ENCODE data around the gene OR5K2. TPM values are rescaled to one million over a fixed set of nuclear protein-coding genes. Genes with fewer than 3 reads are reported as not detected.

Gene OR5K2
- total RNA-seq, 4 donors from 2014 or later: not detected

- DNase-seq (ENCODE audit: extremely low spot score): no peak
- intact Hi-C loops (cut with DNase I): no loop called here
- Histone ChIP-seq H3K27me3 (no peaks in the 10 kb centered on the region), H3K36me3 (no peaks in the 10 kb centered on the region), H3K4me3 (no peak overlapping the region), H3K27ac (replicated peaks in 1 of 4) (no peak overlapping the region), H3K9me3 (no peaks in the 10 kb centered on the region), H3K4me1 (no peaks in the 10 kb centered on the region)
- 88% methylated on average over 1 of the region's 1 CpG for WGBS
- TF ChIP-seq POLR2AphosphoS5 (IDR thresholded peaks at IDR 0.05) (no peak), EP300 (IDR thresholded peaks at IDR 0.05) (no peak), CTCF (IDR thresholded peaks at IDR 0.05) (no peak), POLR2A (IDR thresholded peaks at IDR 0.05; ENCODE audit: low read depth) (no peak)
Observed at GRCh38 chr3:98534734-98535133, 37.3 kb downstream of the OR5K2 start.

- no peak for DNase-seq (ENCODE audit: extremely low spot score)
- no peaks in the 10 kb centered on the region for H3K36me3 ChIP-seq
- no peak for TF ChIP-seq POLR2A (IDR thresholded peaks at IDR 0.05; ENCODE audit: low read depth)
- H3K4me1 ChIP-seq: no peaks in the 10 kb centered on the region
- no peaks in the 10 kb centered on the region for H3K9me3 ChIP-seq
- no peaks in the 10 kb centered on the region for H3K27me3 ChIP-seq
- WGBS: 87% methylated on average over 6 of the region's 6 CpGs
- intact Hi-C loops (cut with DNase I): no loop called here
- H3K27ac ChIP-seq (replicated peaks in 1 of 4): no peak overlapping the region
- no peak overlapping the region for H3K4me3 ChIP-seq
Observed at GRCh38 chr3:98536456-98537017, 39.1 kb downstream of the OR5K2 start.

DNA sequence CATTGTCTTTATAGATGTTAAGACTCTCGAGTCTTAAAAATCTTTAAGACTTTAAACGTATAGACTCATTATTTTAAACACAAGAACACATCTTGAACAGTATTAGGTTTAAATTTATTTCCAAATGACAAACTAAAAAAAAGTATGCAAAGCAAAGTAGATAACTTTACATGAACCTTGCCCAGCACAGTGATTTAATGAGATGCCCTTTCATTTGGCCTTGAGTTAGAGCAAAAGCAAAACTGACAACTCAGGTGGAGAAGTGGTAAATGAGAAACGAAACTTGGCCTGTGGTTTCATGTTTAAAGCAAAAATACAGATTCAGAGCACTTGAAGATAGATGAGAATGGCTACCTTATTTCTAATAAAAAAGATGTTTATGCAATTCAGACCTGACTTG is 42.9 kb downstream of the OR5K2 start:
- intact Hi-C loops (cut with DNase I): no loop called here

DNA sequence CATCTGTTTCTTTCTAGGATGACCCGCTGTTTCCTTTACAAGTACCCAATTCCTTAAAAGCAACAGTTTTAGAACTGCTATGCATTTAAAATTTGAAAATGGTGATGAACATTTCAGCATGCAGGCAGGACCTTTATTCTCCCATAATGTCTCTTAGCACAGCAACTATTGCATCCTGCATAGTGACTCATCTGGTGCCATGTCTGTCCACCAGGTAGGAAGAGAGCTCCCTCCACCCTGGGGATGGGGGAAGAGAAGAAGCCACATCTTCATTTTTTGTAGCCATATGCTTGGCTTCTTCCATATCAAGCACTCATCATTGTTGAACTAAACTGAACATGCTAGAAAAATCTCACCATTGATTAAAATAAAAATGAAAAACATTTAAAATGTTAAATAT is 44.2 kb downstream of the OR5K2 start:
- H3K27me3 ChIP-seq: no peaks in the 10 kb centered on the region
- whole genome bisulfite sequencing: 81% methylated on average over 1 of the region's 1 CpG
- no peaks in the 10 kb centered on the region for H3K4me1 ChIP-seq
- no peak overlapping the region for H3K27ac ChIP-seq (replicated peaks in 1 of 4)
- TF ChIP-seq POLR2A (IDR thresholded peaks at IDR 0.05; ENCODE audit: low read depth): no peak
- no peak for TF ChIP-seq POLR2AphosphoS5 (IDR thresholded peaks at IDR 0.05)
- TF ChIP-seq EP300 (IDR thresholded peaks at IDR 0.05): no peak
- no peak for TF ChIP-seq CTCF (IDR thresholded peaks at IDR 0.05)
- H3K9me3 ChIP-seq: no peaks in the 10 kb centered on the region
- H3K36me3 ChIP-seq: no peaks in the 10 kb centered on the region
- no peak for DNase-seq (ENCODE audit: extremely low spot score)
- intact Hi-C loops (cut with DNase I): no loop called here
- H3K4me3 ChIP-seq: no peak overlapping the region

More for the DNA sequence above, 42.9 kb downstream of the OR5K2 start:
- WGBS: 79% methylated on average over 3 of the region's 3 CpGs
- no peak for DNase-seq (ENCODE audit: extremely low spot score)
- no peak overlapping the region for H3K4me3 ChIP-seq
- H3K36me3 ChIP-seq: no peaks in the 10 kb centered on the region
- no peaks in the 10 kb centered on the region for H3K4me1 ChIP-seq
- no peaks in the 10 kb centered on the region for H3K9me3 ChIP-seq
- no peaks in the 10 kb centered on the region for H3K27me3 ChIP-seq
- TF ChIP-seq CTCF (IDR thresholded peaks at IDR 0.05) (no peak), POLR2AphosphoS5 (IDR thresholded peaks at IDR 0.05) (no peak), EP300 (IDR thresholded peaks at IDR 0.05) (no peak), POLR2A (IDR thresholded peaks at IDR 0.05; ENCODE audit: low read depth) (no peak)
- no peak overlapping the region for H3K27ac ChIP-seq (replicated peaks in 1 of 4)

GRCh38 chr3:98542623-98543022 is 45.1 kb downstream of the OR5K2 start:
- DNase-seq (ENCODE audit: extremely low spot score): no peak
- H3K36me3 ChIP-seq: no peaks in the 10 kb centered on the region
- WGBS: 89% methylated on average over 1 of the region's 1 CpG
- intact Hi-C loops (cut with DNase I): no loop called here
- no peaks in the 10 kb centered on the region for H3K9me3 ChIP-seq
- no peaks in the 10 kb centered on the region for H3K4me1 ChIP-seq
- no peak overlapping the region for H3K4me3 ChIP-seq
- no peaks in the 10 kb centered on the region for H3K27me3 ChIP-seq
- no peak overlapping the region for H3K27ac ChIP-seq (replicated peaks in 1 of 4)
- TF ChIP-seq POLR2AphosphoS5 (IDR thresholded peaks at IDR 0.05): no peak
- no peak for TF ChIP-seq EP300 (IDR thresholded peaks at IDR 0.05)
- TF ChIP-seq POLR2A (IDR thresholded peaks at IDR 0.05; ENCODE audit: low read depth): no peak
- no peak for TF ChIP-seq CTCF (IDR thresholded peaks at IDR 0.05)
